ENCODE results near the gene SLC10A7.

DNA sequence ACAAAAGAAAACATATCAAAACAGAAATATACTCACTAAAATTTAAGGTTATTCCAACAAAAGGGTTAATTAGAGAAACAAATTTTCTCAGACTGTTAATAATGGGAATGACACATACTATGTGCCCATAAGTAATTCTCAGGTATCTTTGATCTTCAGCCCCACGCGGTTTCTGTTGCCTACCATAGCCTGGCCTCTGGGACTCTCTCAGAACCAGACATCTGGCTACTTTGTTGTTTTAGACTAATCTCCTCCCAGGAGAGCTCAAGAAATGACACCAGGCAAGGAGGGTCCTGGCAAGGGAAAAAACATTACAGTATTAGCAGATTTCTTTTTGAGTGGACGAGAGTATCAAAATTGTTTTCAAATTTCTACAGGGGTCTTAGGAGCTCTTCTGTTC is 43.7 kb downstream of the SLC10A7 start:
- TF ChIP-seq, protein P1, sequence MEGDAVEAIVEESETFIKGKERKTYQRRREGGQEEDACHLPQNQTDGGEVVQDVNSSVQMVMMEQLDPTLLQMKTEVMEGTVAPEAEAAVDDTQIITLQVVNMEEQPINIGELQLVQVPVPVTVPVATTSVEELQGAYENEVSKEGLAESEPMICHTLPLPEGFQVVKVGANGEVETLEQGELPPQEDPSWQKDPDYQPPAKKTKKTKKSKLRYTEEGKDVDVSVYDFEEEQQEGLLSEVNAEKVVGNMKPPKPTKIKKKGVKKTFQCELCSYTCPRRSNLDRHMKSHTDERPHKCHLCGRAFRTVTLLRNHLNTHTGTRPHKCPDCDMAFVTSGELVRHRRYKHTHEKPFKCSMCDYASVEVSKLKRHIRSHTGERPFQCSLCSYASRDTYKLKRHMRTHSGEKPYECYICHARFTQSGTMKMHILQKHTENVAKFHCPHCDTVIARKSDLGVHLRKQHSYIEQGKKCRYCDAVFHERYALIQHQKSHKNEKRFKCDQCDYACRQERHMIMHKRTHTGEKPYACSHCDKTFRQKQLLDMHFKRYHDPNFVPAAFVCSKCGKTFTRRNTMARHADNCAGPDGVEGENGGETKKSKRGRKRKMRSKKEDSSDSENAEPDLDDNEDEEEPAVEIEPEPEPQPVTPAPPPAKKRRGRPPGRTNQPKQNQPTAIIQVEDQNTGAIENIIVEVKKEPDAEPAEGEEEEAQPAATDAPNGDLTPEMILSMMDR (IDR thresholded peaks at IDR 0.05; ENCODE audit: low read depth, low read length), result no peak
- no peak for TF ChIP-seq EZH2phosphoT487 (IDR thresholded peaks at IDR 0.05; ENCODE audit: low read depth)
